ENCODE data around the gene TWIST2. TPM values are rescaled to one million over a fixed set of nuclear protein-coding genes. Genes with fewer than 3 reads are reported as not detected.
A peak's percentile ranks its signal among the peaks of the same experiment; 100 is the strongest.

Gene TWIST2
- total RNA-seq, 1 donor from 2014 or later = 6.8 TPM

- Histone ChIP-seq H3K27me3 (ENCODE audit: control insufficient read depth in 3 of 3, insufficient read depth in 3 of 3, low read length in 3 of 3) (peaks cover 0 to 35% (median 22%) of the 10 kb centered on the region in 3 donors), H3K36me3 (ENCODE audit: control insufficient read depth in 3 of 3, insufficient read depth in 3 of 3, low read length in 3 of 3) (no peaks in the 10 kb centered on the region), H3K4me3 (ENCODE audit: low read length in 3 of 3) (no peak overlapping the region), H3K9me3 (ENCODE audit: control insufficient read depth in 3 of 3, low read length in 3 of 3) (no peaks in the 10 kb centered on the region), H3K27ac (ENCODE audit: low read depth, low read length) (no peak overlapping the region), H3K9ac (ENCODE audit: low read depth in 1 of 3, low read length in 3 of 3) (no peak overlapping the region), H3K4me1 (ENCODE audit: control insufficient read depth in 3 of 3, insufficient read depth in 3 of 3, low read length in 3 of 3) (peaks cover 6 to 13% (median 8%) of the 10 kb centered on the region in 3 donors)
Measured at GRCh38 chr2:238892796-238893195, 44.9 kb downstream of the TWIST2 start.

- H3K27ac ChIP-seq (ENCODE audit: low read depth, low read length) = no peak overlapping the region
- no peaks in the 10 kb centered on the region for H3K9me3 ChIP-seq (ENCODE audit: control insufficient read depth in 3 of 3, low read length in 3 of 3)
- H3K36me3 ChIP-seq (ENCODE audit: control insufficient read depth in 3 of 3, insufficient read depth in 3 of 3, low read length in 3 of 3) = no peaks in the 10 kb centered on the region
- no peak overlapping the region for H3K9ac ChIP-seq (ENCODE audit: low read depth in 1 of 3, low read length in 3 of 3)
- peaks cover 6 to 13% (median 8%) of the 10 kb centered on the region in 3 donors for H3K4me1 ChIP-seq (ENCODE audit: control insufficient read depth in 3 of 3, insufficient read depth in 3 of 3, low read length in 3 of 3)
- H3K4me3 ChIP-seq (ENCODE audit: low read length in 3 of 3) = no peak overlapping the region
- H3K27me3 ChIP-seq (ENCODE audit: control insufficient read depth in 3 of 3, insufficient read depth in 3 of 3, low read length in 3 of 3) = peaks cover 0 to 35% (median 28%) of the 10 kb centered on the region in 3 donors
Measured at GRCh38 chr2:238893349-238894000, 45.6 kb downstream of the TWIST2 start.

GRCh38 chr2:238894226-238894949 lies 46.5 kb downstream of the TWIST2 start:
- no peak overlapping the region for H3K4me3 ChIP-seq (ENCODE audit: low read length in 3 of 3)
- peaks cover 0 to 41% (median 32%) of the 10 kb centered on the region in 3 donors for H3K27me3 ChIP-seq (ENCODE audit: control insufficient read depth in 3 of 3, insufficient read depth in 3 of 3, low read length in 3 of 3)
- H3K4me1 ChIP-seq (ENCODE audit: control insufficient read depth in 3 of 3, insufficient read depth in 3 of 3, low read length in 3 of 3) = peaks cover 6 to 13% (median 8%) of the 10 kb centered on the region in 3 donors
- no peak overlapping the region for H3K9ac ChIP-seq (ENCODE audit: low read depth in 1 of 3, low read length in 3 of 3)
- no peak overlapping the region for H3K27ac ChIP-seq (ENCODE audit: low read depth, low read length)
- no peaks in the 10 kb centered on the region for H3K36me3 ChIP-seq (ENCODE audit: control insufficient read depth in 3 of 3, insufficient read depth in 3 of 3, low read length in 3 of 3)
- no peaks in the 10 kb centered on the region for H3K9me3 ChIP-seq (ENCODE audit: control insufficient read depth in 3 of 3, low read length in 3 of 3)

GRCh38 chr2:238894950-238895298 lies 47.0 kb downstream of the TWIST2 start:
- Histone ChIP-seq H3K27ac (ENCODE audit: low read depth, low read length) (no peak overlapping the region), H3K9me3 (ENCODE audit: control insufficient read depth in 3 of 3, low read length in 3 of 3) (no peaks in the 10 kb centered on the region), H3K27me3 (ENCODE audit: control insufficient read depth in 3 of 3, insufficient read depth in 3 of 3, low read length in 3 of 3) (peaks cover 0 to 42% (median 32%) of the 10 kb centered on the region in 3 donors), H3K4me1 (ENCODE audit: control insufficient read depth in 3 of 3, insufficient read depth in 3 of 3, low read length in 3 of 3) (peaks cover 6 to 13% (median 8%) of the 10 kb centered on the region in 3 donors), H3K4me3 (ENCODE audit: low read length in 3 of 3) (no peak overlapping the region), H3K36me3 (ENCODE audit: control insufficient read depth in 3 of 3, insufficient read depth in 3 of 3, low read length in 3 of 3) (no peaks in the 10 kb centered on the region), H3K9ac (ENCODE audit: low read depth in 1 of 3, low read length in 3 of 3) (no peak overlapping the region)

DNA sequence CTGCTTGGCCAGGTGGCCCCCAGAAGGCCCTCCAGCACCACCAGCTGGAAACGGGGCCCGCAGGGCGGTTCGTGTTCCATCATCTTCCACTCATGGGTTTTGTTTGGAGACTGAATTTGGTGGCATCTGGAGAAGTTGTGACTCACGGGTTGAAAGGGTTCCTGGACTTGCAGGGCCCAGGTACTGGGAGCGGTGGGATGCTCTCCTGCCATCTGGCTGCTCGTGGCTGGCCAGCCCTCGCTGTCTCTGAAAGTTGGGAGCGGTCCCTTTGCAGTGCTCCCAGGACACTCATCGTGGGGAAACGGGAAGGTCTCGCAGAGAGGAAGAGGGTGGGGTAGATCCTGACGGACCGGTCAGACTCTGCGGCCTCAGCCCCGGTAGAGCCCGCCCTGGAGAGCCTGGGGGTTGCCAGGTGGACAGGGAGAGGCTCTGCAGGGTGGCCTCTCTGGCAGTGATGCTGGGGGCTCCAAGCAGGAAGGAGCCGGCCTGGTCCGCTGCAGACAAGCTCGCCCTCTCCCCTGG lies 47.5 kb downstream of the TWIST2 start:
- no peak overlapping the region for H3K27ac ChIP-seq (ENCODE audit: low read depth, low read length)
- H3K4me1 ChIP-seq (ENCODE audit: control insufficient read depth in 3 of 3, insufficient read depth in 3 of 3, low read length in 3 of 3) = peaks cover 6 to 13% (median 8%) of the 10 kb centered on the region in 3 donors
- no peaks in the 10 kb centered on the region for H3K36me3 ChIP-seq (ENCODE audit: control insufficient read depth in 3 of 3, insufficient read depth in 3 of 3, low read length in 3 of 3)
- no peak overlapping the region for H3K9ac ChIP-seq (ENCODE audit: low read depth in 1 of 3, low read length in 3 of 3)
- H3K9me3 ChIP-seq (ENCODE audit: control insufficient read depth in 3 of 3, low read length in 3 of 3) = no peaks in the 10 kb centered on the region
- H3K27me3 ChIP-seq (ENCODE audit: control insufficient read depth in 3 of 3, insufficient read depth in 3 of 3, low read length in 3 of 3) = peaks cover 0 to 45% (median 30%) of the 10 kb centered on the region in 3 donors
- H3K4me3 ChIP-seq (ENCODE audit: low read length in 3 of 3) = peak overlapping the region in 1 of 3 donors; percentile 30

- H3K36me3 ChIP-seq (ENCODE audit: control insufficient read depth in 3 of 3, insufficient read depth in 3 of 3, low read length in 3 of 3) = no peaks in the 10 kb centered on the region
- H3K9ac ChIP-seq (ENCODE audit: low read depth in 1 of 3, low read length in 3 of 3) = no peak overlapping the region
- H3K4me3 ChIP-seq (ENCODE audit: low read length in 3 of 3) = peak overlapping the region in 1 of 3 donors; percentile 30
- peaks cover 6 to 13% (median 8%) of the 10 kb centered on the region in 3 donors for H3K4me1 ChIP-seq (ENCODE audit: control insufficient read depth in 3 of 3, insufficient read depth in 3 of 3, low read length in 3 of 3)
- peaks cover 0 to 48% (median 32%) of the 10 kb centered on the region in 3 donors for H3K27me3 ChIP-seq (ENCODE audit: control insufficient read depth in 3 of 3, insufficient read depth in 3 of 3, low read length in 3 of 3)
- no peaks in the 10 kb centered on the region for H3K9me3 ChIP-seq (ENCODE audit: control insufficient read depth in 3 of 3, low read length in 3 of 3)
- no peak overlapping the region for H3K27ac ChIP-seq (ENCODE audit: low read depth, low read length)
Measured at GRCh38 chr2:238895891-238896600, 48.2 kb downstream of the TWIST2 start.

GRCh38 chr2:238896641-238897040 lies 48.8 kb downstream of the TWIST2 start:
- Histone ChIP-seq H3K9ac (ENCODE audit: low read depth in 1 of 3, low read length in 3 of 3) (no peak overlapping the region), H3K4me3 (ENCODE audit: low read length in 3 of 3) (no peak overlapping the region), H3K4me1 (ENCODE audit: control insufficient read depth in 3 of 3, insufficient read depth in 3 of 3, low read length in 3 of 3) (peaks cover 6 to 13% (median 8%) of the 10 kb centered on the region in 3 donors), H3K27ac (ENCODE audit: low read depth, low read length) (no peak overlapping the region), H3K27me3 (ENCODE audit: control insufficient read depth in 3 of 3, insufficient read depth in 3 of 3, low read length in 3 of 3) (peaks cover under 1 to 47% (median 37%) of the 10 kb centered on the region in 3 donors), H3K36me3 (ENCODE audit: control insufficient read depth in 3 of 3, insufficient read depth in 3 of 3, low read length in 3 of 3) (no peaks in the 10 kb centered on the region), H3K9me3 (ENCODE audit: control insufficient read depth in 3 of 3, low read length in 3 of 3) (no peaks in the 10 kb centered on the region)

GRCh38 chr2:238897122-238897880 lies 49.4 kb downstream of the TWIST2 start:
- H3K27ac ChIP-seq (ENCODE audit: low read depth, low read length) = no peak overlapping the region
- H3K4me3 ChIP-seq (ENCODE audit: low read length in 3 of 3) = no peak overlapping the region
- no peaks in the 10 kb centered on the region for H3K36me3 ChIP-seq (ENCODE audit: control insufficient read depth in 3 of 3, insufficient read depth in 3 of 3, low read length in 3 of 3)
- H3K9ac ChIP-seq (ENCODE audit: low read depth in 1 of 3, low read length in 3 of 3) = no peak overlapping the region
- peaks cover 6 to 13% (median 8%) of the 10 kb centered on the region in 3 donors for H3K4me1 ChIP-seq (ENCODE audit: control insufficient read depth in 3 of 3, insufficient read depth in 3 of 3, low read length in 3 of 3)
- H3K9me3 ChIP-seq (ENCODE audit: control insufficient read depth in 3 of 3, low read length in 3 of 3) = no peaks in the 10 kb centered on the region
- H3K27me3 ChIP-seq (ENCODE audit: control insufficient read depth in 3 of 3, insufficient read depth in 3 of 3, low read length in 3 of 3) = peaks cover 7 to 49% (median 43%) of the 10 kb centered on the region in 3 donors

DNA sequence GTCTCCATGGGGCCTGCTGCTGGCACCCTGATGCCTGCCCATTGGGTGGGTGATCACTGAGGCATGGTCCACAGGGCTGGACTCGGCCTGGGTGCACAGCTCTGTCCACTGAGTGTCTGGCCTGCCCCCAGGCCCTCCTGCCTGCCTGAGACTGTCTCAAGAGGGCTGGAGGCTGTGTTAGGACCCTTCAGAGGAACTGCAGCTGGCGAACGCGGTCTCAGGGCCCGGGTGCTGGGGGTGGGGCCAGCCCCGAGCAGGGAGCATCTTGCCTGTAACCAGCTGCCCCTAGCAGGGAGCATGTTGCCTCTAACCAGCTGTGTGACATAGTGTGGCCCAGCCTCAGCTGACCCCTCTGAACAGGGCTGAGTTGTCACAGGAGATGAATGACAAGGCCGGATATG lies 50.0 kb downstream of the TWIST2 start:
- Histone ChIP-seq H3K9me3 (ENCODE audit: control insufficient read depth in 3 of 3, low read length in 3 of 3) (no peaks in the 10 kb centered on the region), H3K4me3 (ENCODE audit: low read length in 3 of 3) (no peak overlapping the region), H3K27ac (ENCODE audit: low read depth, low read length) (no peak overlapping the region), H3K4me1 (ENCODE audit: control insufficient read depth in 3 of 3, insufficient read depth in 3 of 3, low read length in 3 of 3) (peaks cover 6 to 13% (median 8%) of the 10 kb centered on the region in 3 donors), H3K36me3 (ENCODE audit: control insufficient read depth in 3 of 3, insufficient read depth in 3 of 3, low read length in 3 of 3) (no peaks in the 10 kb centered on the region), H3K27me3 (ENCODE audit: control insufficient read depth in 3 of 3, insufficient read depth in 3 of 3, low read length in 3 of 3) (peaks cover 11 to 49% (median 47%) of the 10 kb centered on the region in 3 donors), H3K9ac (ENCODE audit: low read depth in 1 of 3, low read length in 3 of 3) (no peak overlapping the region)
